ENCODE data around the gene TTC34.

DNA sequence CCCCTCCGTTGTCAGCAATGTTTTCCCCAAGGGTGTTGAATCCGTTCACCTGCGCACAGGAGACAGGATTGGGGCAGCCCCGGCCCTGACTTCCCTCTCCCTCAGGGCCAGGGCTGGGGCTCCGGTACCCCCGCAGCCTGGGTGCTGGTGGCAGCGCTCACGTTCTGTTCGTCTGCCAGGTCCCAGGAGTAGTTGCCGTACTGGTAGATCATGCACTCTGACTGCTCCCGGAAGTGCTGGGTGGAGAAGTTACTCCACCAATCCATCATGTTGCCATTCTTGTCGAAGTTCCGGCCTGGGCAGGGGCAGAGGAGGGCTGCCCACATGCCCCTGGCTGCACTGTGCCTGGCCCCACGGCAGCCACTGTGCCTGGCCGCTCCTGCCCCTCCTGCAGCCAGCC, 208.8 kb downstream of the TTC34 start:
- TF ChIP-seq, protein P1, sequence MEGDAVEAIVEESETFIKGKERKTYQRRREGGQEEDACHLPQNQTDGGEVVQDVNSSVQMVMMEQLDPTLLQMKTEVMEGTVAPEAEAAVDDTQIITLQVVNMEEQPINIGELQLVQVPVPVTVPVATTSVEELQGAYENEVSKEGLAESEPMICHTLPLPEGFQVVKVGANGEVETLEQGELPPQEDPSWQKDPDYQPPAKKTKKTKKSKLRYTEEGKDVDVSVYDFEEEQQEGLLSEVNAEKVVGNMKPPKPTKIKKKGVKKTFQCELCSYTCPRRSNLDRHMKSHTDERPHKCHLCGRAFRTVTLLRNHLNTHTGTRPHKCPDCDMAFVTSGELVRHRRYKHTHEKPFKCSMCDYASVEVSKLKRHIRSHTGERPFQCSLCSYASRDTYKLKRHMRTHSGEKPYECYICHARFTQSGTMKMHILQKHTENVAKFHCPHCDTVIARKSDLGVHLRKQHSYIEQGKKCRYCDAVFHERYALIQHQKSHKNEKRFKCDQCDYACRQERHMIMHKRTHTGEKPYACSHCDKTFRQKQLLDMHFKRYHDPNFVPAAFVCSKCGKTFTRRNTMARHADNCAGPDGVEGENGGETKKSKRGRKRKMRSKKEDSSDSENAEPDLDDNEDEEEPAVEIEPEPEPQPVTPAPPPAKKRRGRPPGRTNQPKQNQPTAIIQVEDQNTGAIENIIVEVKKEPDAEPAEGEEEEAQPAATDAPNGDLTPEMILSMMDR (IDR thresholded peaks at IDR 0.05; ENCODE audit: low read length), result no peak
- no peak for TF ChIP-seq EZH2 (IDR thresholded peaks at IDR 0.05; ENCODE audit: borderline replicate concordance, low read length)
